ENCODE measurements around the gene ASB15. TPM values are rescaled to one million over a fixed set of nuclear protein-coding genes. Genes with fewer than 3 reads are reported as not detected.

The ASB15 gene
- total and polyA plus RNA-seq, 2 donors (not counting 3 experiments of a cell fraction or from before 2014, with no cell fraction given) = not detected

DNA sequence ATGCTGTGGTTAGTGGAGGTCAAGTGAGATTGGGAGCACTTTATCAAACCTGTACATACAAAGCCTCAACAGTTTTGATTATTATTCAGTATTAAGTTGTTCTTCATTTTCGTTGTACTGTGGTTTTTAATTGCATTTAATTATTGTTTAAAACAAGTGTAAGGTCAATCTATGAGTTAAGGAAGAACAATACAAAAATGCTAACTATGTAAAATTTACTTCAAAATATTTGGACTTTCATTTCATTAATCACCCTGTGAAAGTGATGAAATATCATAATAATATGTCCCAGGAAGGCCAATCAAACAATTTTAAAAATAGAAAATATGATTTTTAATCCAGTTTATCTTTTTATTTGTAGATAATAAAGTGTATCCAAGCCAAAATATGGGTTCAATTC, 30.4 kb upstream of the ASB15 start:
- FAIRE-seq (no peak), DNase-seq (ENCODE audit: low read depth, low spot score) (no peak)
- Histone ChIP-seq H3K9ac (replicated peaks; ENCODE audit: extremely low read depth, insufficient read depth, low read length) (no peak overlapping the region), H3K9me3 (replicated peaks; ENCODE audit: control insufficient read depth, insufficient read depth, low read length) (no peaks in the 10 kb centered on the region), H3K27ac (ENCODE audit: insufficient read depth, low read depth, low read length) (peak overlapping the region; percentile 11), H3K9me1 (replicated peaks; ENCODE audit: control insufficient read depth, extremely low read depth, insufficient read depth, low read length) (no peaks in the 10 kb centered on the region), H3K79me2 (ENCODE audit: control insufficient read depth, insufficient read depth, low read length) (no peaks in the 10 kb centered on the region), H4K20me1 (replicated peaks; ENCODE audit: control insufficient read depth, extremely low read depth, insufficient read depth, low read length) (no peaks in the 10 kb centered on the region), H3K4me2 (ENCODE audit: insufficient read depth, low read length) (peak overlapping the region; percentile 47), H3K4me1 (ENCODE audit: control insufficient read depth, extremely low read depth, insufficient read depth, low read length) (peaks cover 18% of the 10 kb centered on the region), H2AFZ (ENCODE audit: low read depth, low read length) (no peak overlapping the region), H3K4me3 (replicated peaks in 1 of 3; ENCODE audit: insufficient read depth in 1 of 3, low read depth in 1 of 3, low read length in 3 of 3) (no peak overlapping the region), H3K27me3 (ENCODE audit: control insufficient read depth in 2 of 2, insufficient read depth in 2 of 2, low read length in 2 of 2) (no peaks in the 10 kb centered on the region), H3K36me3 (ENCODE audit: control insufficient read depth in 2 of 2, extremely low read depth in 1 of 2, insufficient read depth in 2 of 2, low read length in 2 of 2) (no peaks in the 10 kb centered on the region)
- dilution Hi-C loops (cut with MboI; ENCODE audit: extremely low pct_ligation_motif_present, low sequenced_read_pairs) (no loop called here), intact Hi-C loops (cut with micrococcal nuclease) (no loop called here)
- no peak for TF ChIP-seq FOS (IDR thresholded peaks at IDR 0.05; ENCODE audit: borderline replicate concordance, insufficient read depth, low read length)
- ChIA-PET CTCF (interaction anchor here (0.6 to 2.0 kb wide), 6 partner anchors 10 to 531 kb away, joined by 3 to 8 read pairs (median 6); partner anchors contain the start of gene NDUFA5), POLR2A (interaction anchor here (1.2 kb wide), 1 partner anchor 13 kb away, joined by 3 read pairs; the partner anchor contains the start of gene NDUFA5)
- no TSS peak for BruUV-seq (replicated peaks)

DNA sequence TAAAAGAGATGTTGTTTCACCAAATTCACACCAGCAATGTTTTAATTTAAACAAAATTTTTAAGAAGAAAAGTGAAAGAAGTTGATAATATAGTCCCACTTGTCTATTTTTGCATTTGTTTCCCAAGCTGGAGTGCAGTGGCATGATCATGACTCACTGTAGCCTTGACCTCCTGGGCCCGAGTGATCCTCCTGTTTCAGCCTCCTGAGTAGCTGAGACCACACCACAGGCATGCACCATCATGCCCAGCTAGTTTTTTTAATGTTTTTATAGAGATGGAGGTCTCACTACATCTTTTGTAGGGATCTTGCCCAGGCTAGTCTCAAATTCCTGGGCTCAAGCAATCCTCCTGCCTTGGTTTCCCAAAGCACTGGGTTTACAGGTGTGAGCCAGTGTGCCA, 29.9 kb upstream of the ASB15 start:
- no peak overlapping the region for H3K9ac ChIP-seq (replicated peaks; ENCODE audit: extremely low read depth, insufficient read depth, low read length)
- no TSS peak for BruUV-seq (replicated peaks)
- no peaks in the 10 kb centered on the region for H3K36me3 ChIP-seq (ENCODE audit: control insufficient read depth in 2 of 2, extremely low read depth in 1 of 2, insufficient read depth in 2 of 2, low read length in 2 of 2)
- ChIA-PET CTCF (interaction anchor here (2.0 kb wide), 1 partner anchor 10 kb away, joined by 8 read pairs; no protein-coding TSS in a partner anchor), POLR2A (no interaction called here)
- TF ChIP-seq MYC (IDR thresholded peaks at IDR 0.05; ENCODE audit: low read depth, low read length) (no peak), EZH2 (IDR thresholded peaks at IDR 0.05; ENCODE audit: borderline replicate concordance, low read depth, low read length, severe bottlenecking) (no peak), FOS (IDR thresholded peaks at IDR 0.05; ENCODE audit: borderline replicate concordance, insufficient read depth, low read length) (no peak), JUN (IDR thresholded peaks at IDR 0.05; ENCODE audit: borderline replicate concordance, insufficient read depth, insufficient read length, low read depth) (no peak), GATA2 (IDR thresholded peaks at IDR 0.05; ENCODE audit: insufficient read depth, insufficient read length, low read depth, low read length) (no peak)
- TF ChIP-seq, protein P1, sequence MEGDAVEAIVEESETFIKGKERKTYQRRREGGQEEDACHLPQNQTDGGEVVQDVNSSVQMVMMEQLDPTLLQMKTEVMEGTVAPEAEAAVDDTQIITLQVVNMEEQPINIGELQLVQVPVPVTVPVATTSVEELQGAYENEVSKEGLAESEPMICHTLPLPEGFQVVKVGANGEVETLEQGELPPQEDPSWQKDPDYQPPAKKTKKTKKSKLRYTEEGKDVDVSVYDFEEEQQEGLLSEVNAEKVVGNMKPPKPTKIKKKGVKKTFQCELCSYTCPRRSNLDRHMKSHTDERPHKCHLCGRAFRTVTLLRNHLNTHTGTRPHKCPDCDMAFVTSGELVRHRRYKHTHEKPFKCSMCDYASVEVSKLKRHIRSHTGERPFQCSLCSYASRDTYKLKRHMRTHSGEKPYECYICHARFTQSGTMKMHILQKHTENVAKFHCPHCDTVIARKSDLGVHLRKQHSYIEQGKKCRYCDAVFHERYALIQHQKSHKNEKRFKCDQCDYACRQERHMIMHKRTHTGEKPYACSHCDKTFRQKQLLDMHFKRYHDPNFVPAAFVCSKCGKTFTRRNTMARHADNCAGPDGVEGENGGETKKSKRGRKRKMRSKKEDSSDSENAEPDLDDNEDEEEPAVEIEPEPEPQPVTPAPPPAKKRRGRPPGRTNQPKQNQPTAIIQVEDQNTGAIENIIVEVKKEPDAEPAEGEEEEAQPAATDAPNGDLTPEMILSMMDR (IDR thresholded peaks at IDR 0.05; ENCODE audit: extremely low read depth in 1 of 2, insufficient read depth in 1 of 2, low read depth in 1 of 2, low read length in 2 of 2) = no peak
- no peaks in the 10 kb centered on the region for H3K9me1 ChIP-seq (replicated peaks; ENCODE audit: control insufficient read depth, extremely low read depth, insufficient read depth, low read length)
- H3K79me2 ChIP-seq (ENCODE audit: control insufficient read depth, insufficient read depth, low read length) = no peaks in the 10 kb centered on the region
- dilution Hi-C loops (cut with MboI; ENCODE audit: extremely low pct_ligation_motif_present, low sequenced_read_pairs) = no loop called here
- H3K4me1 ChIP-seq (ENCODE audit: control insufficient read depth, extremely low read depth, insufficient read depth, low read length) = peaks cover 18% of the 10 kb centered on the region
- DNase-seq (ENCODE audit: low read depth, low spot score) (no peak), FAIRE-seq (no peak)
- no peak overlapping the region for H3K27ac ChIP-seq (ENCODE audit: insufficient read depth, low read depth, low read length)
- no peak overlapping the region for H2AFZ ChIP-seq (ENCODE audit: low read depth, low read length)
- H3K27me3 ChIP-seq (ENCODE audit: control insufficient read depth in 2 of 2, insufficient read depth in 2 of 2, low read length in 2 of 2) = no peaks in the 10 kb centered on the region
- H3K4me2 ChIP-seq (ENCODE audit: insufficient read depth, low read length) = no peak overlapping the region
- no peak overlapping the region for H3K4me3 ChIP-seq (replicated peaks in 1 of 3; ENCODE audit: insufficient read depth in 1 of 3, low read depth in 1 of 3, low read length in 3 of 3)
- no peaks in the 10 kb centered on the region for H4K20me1 ChIP-seq (replicated peaks; ENCODE audit: control insufficient read depth, extremely low read depth, insufficient read depth, low read length)
- intact Hi-C loops (cut with micrococcal nuclease) = no loop called here
- no peaks in the 10 kb centered on the region for H3K9me3 ChIP-seq (replicated peaks; ENCODE audit: control insufficient read depth, insufficient read depth, low read length)

All from endothelial cell of umbilical vein (primary cell).